ENCODE measurements around the gene CTNNB1. TPM values are rescaled to one million over a fixed set of nuclear protein-coding genes. Genes with fewer than 3 reads are reported as not detected.

CTNNB1 gene
- total and polyA plus RNA-seq, 5 donors from 2014 or later: 46.6 to 177 (median 47.9) TPM

- H3K27ac Mint-ChIP-seq: no peak overlapping the region
These were observed 34.5 kb upstream of the CTNNB1 start for GRCh38 chr3:41164777-41165176.

GRCh38 chr3:41167722-41168497 lies 31.4 kb upstream of the CTNNB1 start:
- Histone ChIP-seq H3K27ac (ENCODE audit: insufficient read depth, low read length, poor library complexity, severe bottlenecking) (no peak overlapping the region), H3K27me3 (ENCODE audit: control insufficient read depth, insufficient read depth, low read length) (peaks cover 6% of the 10 kb centered on the region), H3K36me3 (ENCODE audit: control insufficient read depth, insufficient read depth, low read length) (no peaks in the 10 kb centered on the region), H3K4me1 (ENCODE audit: control insufficient read depth, insufficient read depth, low read length, poor library complexity, severe bottlenecking) (no peaks in the 10 kb centered on the region), H3K9me3 (ENCODE audit: control insufficient read depth in 2 of 2, low read length in 2 of 2) (no peaks in the 10 kb centered on the region), H3K4me3 (ENCODE audit: low read depth, low read length) (no peak overlapping the region)
- Mint-ChIP-seq H3K27me3 (peaks cover 10% of the 10 kb centered on the region), H3K9me3 (peaks cover 0 to 1% (median 0%) of the 10 kb centered on the region in 7 donors), H3K4me1 (peaks cover 0 to 5% (median 1%) of the 10 kb centered on the region in 4 donors), H3K36me3 (no peaks in the 10 kb centered on the region), H3K27ac (no peak overlapping the region), H3K4me3 (no peak overlapping the region)
- DNase-seq (peak in 1 of 3 donors; percentile 24), ATAC-seq (ENCODE audit: low read depth in 2 of 2) (no peak)

More at GRCh38 chr3:41164777-41165176, 34.5 kb upstream of the CTNNB1 start:
- Mint-ChIP-seq H3K36me3 (no peaks in the 10 kb centered on the region), H3K9me3 (peaks cover 0 to 1% (median 0%) of the 10 kb centered on the region in 7 donors), H3K4me3 (no peak overlapping the region), H3K27me3 (peaks cover 5% of the 10 kb centered on the region), H3K4me1 (peaks cover 0 to 5% (median 1%) of the 10 kb centered on the region in 4 donors)
- Histone ChIP-seq H3K9me3 (ENCODE audit: control insufficient read depth in 2 of 2, low read length in 2 of 2) (no peaks in the 10 kb centered on the region), H3K27ac (ENCODE audit: insufficient read depth, low read length, poor library complexity, severe bottlenecking) (no peak overlapping the region), H3K36me3 (ENCODE audit: control insufficient read depth, insufficient read depth, low read length) (no peaks in the 10 kb centered on the region), H3K4me1 (ENCODE audit: control insufficient read depth, insufficient read depth, low read length, poor library complexity, severe bottlenecking) (no peaks in the 10 kb centered on the region), H3K4me3 (ENCODE audit: low read depth, low read length) (no peak overlapping the region), H3K27me3 (ENCODE audit: control insufficient read depth, insufficient read depth, low read length) (peaks cover 3% of the 10 kb centered on the region)
- no peak for ATAC-seq (ENCODE audit: low read depth in 2 of 2)
- no peak for DNase-seq

- H3K9me3 ChIP-seq (ENCODE audit: control insufficient read depth in 2 of 2, low read length in 2 of 2): no peaks in the 10 kb centered on the region
- H3K9me3 Mint-ChIP-seq: peaks cover 0 to 1% (median 0%) of the 10 kb centered on the region in 7 donors
- H3K4me1 Mint-ChIP-seq: peaks cover 0 to 5% (median 1%) of the 10 kb centered on the region in 4 donors
- no peak overlapping the region for H3K27ac ChIP-seq (ENCODE audit: insufficient read depth, low read length, poor library complexity, severe bottlenecking)
- H3K4me1 ChIP-seq (ENCODE audit: control insufficient read depth, insufficient read depth, low read length, poor library complexity, severe bottlenecking): no peaks in the 10 kb centered on the region
- ATAC-seq (ENCODE audit: low read depth in 2 of 2): no peak
- no peak for DNase-seq
- H3K27me3 ChIP-seq (ENCODE audit: control insufficient read depth, insufficient read depth, low read length): peaks cover 6% of the 10 kb centered on the region
- H3K27ac Mint-ChIP-seq: no peak overlapping the region
- H3K36me3 Mint-ChIP-seq: no peaks in the 10 kb centered on the region
- no peak overlapping the region for H3K4me3 ChIP-seq (ENCODE audit: low read depth, low read length)
- no peak overlapping the region for H3K4me3 Mint-ChIP-seq
- no peaks in the 10 kb centered on the region for H3K36me3 ChIP-seq (ENCODE audit: control insufficient read depth, insufficient read depth, low read length)
- H3K27me3 Mint-ChIP-seq: peaks cover 18% of the 10 kb centered on the region
These were observed 30.3 kb upstream of the CTNNB1 start for GRCh38 chr3:41169023-41169422.

DNA sequence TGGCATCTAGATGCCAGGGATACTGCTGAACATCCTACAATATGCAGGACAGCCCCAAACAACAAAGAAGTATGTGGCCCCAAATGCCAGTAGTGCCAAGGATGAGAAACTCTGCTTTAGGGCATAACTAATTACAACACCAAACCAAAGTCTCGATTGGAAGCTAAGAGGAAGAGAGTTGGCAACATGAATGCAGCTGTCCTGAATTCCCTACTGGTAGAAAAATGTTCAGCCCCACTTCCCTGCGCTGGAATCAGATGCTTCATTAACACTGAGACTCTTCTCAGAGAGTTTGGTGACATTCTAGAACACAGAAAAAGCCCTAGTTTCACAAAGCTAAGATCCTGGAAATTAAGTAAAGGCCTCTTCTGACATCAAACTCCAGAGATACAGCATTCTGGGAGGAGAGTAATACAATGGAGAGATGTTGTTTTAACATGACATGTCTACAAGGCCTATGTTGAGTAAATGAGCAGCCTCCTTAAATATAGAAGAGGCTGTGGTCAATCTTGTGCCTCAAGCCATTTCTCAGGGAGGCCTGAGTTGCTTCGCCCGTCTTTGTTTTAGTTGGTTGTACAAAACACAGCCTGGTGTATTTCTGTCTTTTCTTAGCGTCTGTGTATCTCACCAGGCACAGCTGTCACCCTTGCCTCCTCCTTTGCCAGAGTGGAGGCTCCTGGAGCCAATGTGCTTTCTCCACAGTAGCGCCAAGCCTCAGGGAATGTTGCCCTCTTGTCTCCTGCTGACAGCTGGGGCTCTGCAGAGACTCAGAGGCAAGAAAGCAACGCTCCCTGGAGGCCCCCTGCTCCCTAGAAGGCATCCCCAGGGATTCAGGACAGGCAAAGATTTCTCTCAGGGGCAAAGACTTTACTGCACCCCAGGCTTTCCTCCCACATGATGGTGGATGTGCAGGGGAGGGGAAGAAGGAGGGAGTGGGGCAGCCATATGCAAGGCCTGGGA lies 25.1 kb upstream of the CTNNB1 start:
- H3K9me3 ChIP-seq (ENCODE audit: control insufficient read depth in 2 of 2, low read length in 2 of 2): no peaks in the 10 kb centered on the region
- no peaks in the 10 kb centered on the region for H3K4me1 ChIP-seq (ENCODE audit: control insufficient read depth, insufficient read depth, low read length, poor library complexity, severe bottlenecking)
- no peak overlapping the region for H3K4me3 ChIP-seq (ENCODE audit: low read depth, low read length)
- H3K27me3 ChIP-seq (ENCODE audit: control insufficient read depth, insufficient read depth, low read length): peaks cover 10% of the 10 kb centered on the region
- H3K4me1 Mint-ChIP-seq: no peaks in the 10 kb centered on the region
- no peak overlapping the region for H3K27ac Mint-ChIP-seq
- ATAC-seq (ENCODE audit: low read depth in 2 of 2) (no peak), DNase-seq (no peak)
- H3K9me3 Mint-ChIP-seq: no peaks in the 10 kb centered on the region
- H3K27me3 Mint-ChIP-seq: peaks cover 16% of the 10 kb centered on the region
- no peak overlapping the region for H3K27ac ChIP-seq (ENCODE audit: insufficient read depth, low read length, poor library complexity, severe bottlenecking)
- H3K36me3 ChIP-seq (ENCODE audit: control insufficient read depth, insufficient read depth, low read length): no peaks in the 10 kb centered on the region
- H3K4me3 Mint-ChIP-seq: no peak overlapping the region
- H3K36me3 Mint-ChIP-seq: no peaks in the 10 kb centered on the region

- ATAC-seq (ENCODE audit: low read depth in 2 of 2) (no peak), DNase-seq (no peak)
- Mint-ChIP-seq H3K27ac (no peak overlapping the region), H3K9me3 (no peaks in the 10 kb centered on the region), H3K27me3 (peaks cover 16% of the 10 kb centered on the region), H3K4me1 (no peaks in the 10 kb centered on the region), H3K4me3 (no peak overlapping the region), H3K36me3 (no peaks in the 10 kb centered on the region)
- H3K36me3 ChIP-seq (ENCODE audit: control insufficient read depth, insufficient read depth, low read length): no peaks in the 10 kb centered on the region
- H3K27me3 ChIP-seq (ENCODE audit: control insufficient read depth, insufficient read depth, low read length): peaks cover 11% of the 10 kb centered on the region
- no peaks in the 10 kb centered on the region for H3K9me3 ChIP-seq (ENCODE audit: control insufficient read depth in 2 of 2, low read length in 2 of 2)
- H3K4me1 ChIP-seq (ENCODE audit: control insufficient read depth, insufficient read depth, low read length, poor library complexity, severe bottlenecking): no peaks in the 10 kb centered on the region
- H3K27ac ChIP-seq (ENCODE audit: insufficient read depth, low read length, poor library complexity, severe bottlenecking): no peak overlapping the region
- H3K4me3 ChIP-seq (ENCODE audit: low read depth, low read length): no peak overlapping the region
These were observed 23.9 kb upstream of the CTNNB1 start for GRCh38 chr3:41175365-41175764.

DNA sequence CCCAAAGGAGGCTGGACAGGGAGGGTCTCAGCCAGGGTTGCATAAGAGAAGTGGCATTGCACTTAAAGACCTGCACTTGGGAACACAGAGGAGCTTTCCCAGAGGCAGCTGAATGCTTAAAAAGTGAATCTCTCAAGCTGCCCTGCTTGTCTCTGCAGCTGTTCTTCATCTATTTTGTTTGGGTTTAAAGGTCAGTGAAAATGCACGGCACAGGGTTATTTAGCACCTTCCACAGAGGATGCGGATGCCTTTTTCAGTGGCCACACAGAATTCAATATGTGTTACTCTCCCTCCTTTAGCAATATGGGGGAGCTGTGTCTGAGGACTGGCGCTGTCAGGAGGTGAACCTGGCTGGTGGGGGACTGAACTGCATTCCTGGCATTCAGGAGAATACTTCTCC lies 22.7 kb upstream of the CTNNB1 start:
- ATAC-seq (ENCODE audit: low read depth in 2 of 2) (no peak), DNase-seq (no peak)
- Mint-ChIP-seq H3K27ac (no peak overlapping the region), H3K4me1 (no peaks in the 10 kb centered on the region), H3K27me3 (peaks cover 17% of the 10 kb centered on the region), H3K4me3 (no peak overlapping the region), H3K9me3 (no peaks in the 10 kb centered on the region), H3K36me3 (no peaks in the 10 kb centered on the region)
- Histone ChIP-seq H3K4me1 (ENCODE audit: control insufficient read depth, insufficient read depth, low read length, poor library complexity, severe bottlenecking) (no peaks in the 10 kb centered on the region), H3K4me3 (ENCODE audit: low read depth, low read length) (no peak overlapping the region), H3K9me3 (ENCODE audit: control insufficient read depth in 2 of 2, low read length in 2 of 2) (no peaks in the 10 kb centered on the region), H3K27ac (ENCODE audit: insufficient read depth, low read length, poor library complexity, severe bottlenecking) (no peak overlapping the region), H3K27me3 (ENCODE audit: control insufficient read depth, insufficient read depth, low read length) (peaks cover 8% of the 10 kb centered on the region), H3K36me3 (ENCODE audit: control insufficient read depth, insufficient read depth, low read length) (no peaks in the 10 kb centered on the region)

DNA sequence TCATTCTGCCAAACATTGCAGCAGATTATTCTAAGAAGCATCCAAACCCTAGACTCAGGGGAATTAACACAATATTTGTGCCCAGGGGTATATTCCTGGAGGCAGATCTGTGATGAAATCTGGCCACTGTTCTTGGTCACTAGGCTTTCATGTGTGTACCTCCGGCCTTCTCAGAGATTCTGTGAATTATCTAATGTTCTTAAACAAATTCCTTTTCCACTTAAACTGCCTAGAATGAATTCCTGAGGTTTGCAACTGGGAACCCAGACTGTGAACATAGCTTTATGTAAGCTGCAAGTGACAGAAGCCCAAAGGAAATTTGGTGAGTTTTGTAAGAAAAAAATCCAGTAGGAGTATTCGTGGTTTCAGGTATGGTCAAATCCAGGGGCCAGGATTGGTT lies 20.7 kb upstream of the CTNNB1 start:
- Mint-ChIP-seq H3K4me1 (no peaks in the 10 kb centered on the region), H3K9me3 (no peaks in the 10 kb centered on the region), H3K27ac (no peak overlapping the region), H3K36me3 (no peaks in the 10 kb centered on the region), H3K4me3 (no peak overlapping the region), H3K27me3 (peaks cover 9% of the 10 kb centered on the region)
- Histone ChIP-seq H3K4me1 (ENCODE audit: control insufficient read depth, insufficient read depth, low read length, poor library complexity, severe bottlenecking) (no peaks in the 10 kb centered on the region), H3K9me3 (ENCODE audit: control insufficient read depth in 2 of 2, low read length in 2 of 2) (no peaks in the 10 kb centered on the region), H3K36me3 (ENCODE audit: control insufficient read depth, insufficient read depth, low read length) (no peaks in the 10 kb centered on the region), H3K4me3 (ENCODE audit: low read depth, low read length) (no peak overlapping the region), H3K27me3 (ENCODE audit: control insufficient read depth, insufficient read depth, low read length) (peaks cover 8% of the 10 kb centered on the region), H3K27ac (ENCODE audit: insufficient read depth, low read length, poor library complexity, severe bottlenecking) (no peak overlapping the region)
- DNase-seq: no peak
- ATAC-seq (ENCODE audit: low read depth in 2 of 2): no peak

Measured in CD4-positive, CD25-positive, alpha-beta regulatory T cell (primary cell).